Aorta (tissue), 5 donors: ENCODE measurements around the gene CTTNBP2NL. TPM values are rescaled to one million over a fixed set of nuclear protein-coding genes. Genes with fewer than 3 reads are reported as not detected.
"Not testable (repeated sequence)": the region's sequence is repeated elsewhere in the genome, so short reads cannot be mapped to it uniquely, and the experiment has no call there.

Experiments used
- ATAC-seq: fragments of 200-7000 bp; cut with Tn5 transposase; one replicate; pipeline ENCODE4 v1.9.1; 2022; ENCODE audit warnings: moderate library complexity; ENCODE audit not compliant: low FRiP score
- DNase-seq, 2 donors: peaks; one replicate each; pipeline ENCODE4 v3.0.0-alpha.2; 2020
- H3K27ac ChIP-seq, 2 donors: one replicate each; pipeline ENCODE4 v1.5.1; 2013; ENCODE audit warnings: low read length in 2 of 2, mild to moderate bottlenecking in 2 of 2, moderate library complexity in 2 of 2, control low read depth in 1 of 2, inconsistent platforms in 1 of 2, low read depth in 1 of 2
- H3K27me3 ChIP-seq, 2 donors: one replicate each; pipeline ENCODE4 v1.6.1; 2013; ENCODE audit warnings: control low read depth in 1 of 2, low read length in 1 of 2, mild to moderate bottlenecking in 1 of 2, moderate library complexity in 1 of 2; ENCODE audit not compliant: insufficient read depth in 2 of 2, control insufficient read depth in 1 of 2
- H3K36me3 ChIP-seq, 2 donors: one replicate each; pipeline ENCODE4 v1.6.1; 2013; ENCODE audit warnings: control low read depth in 1 of 2, low read length in 1 of 2, mild to moderate bottlenecking in 1 of 2; ENCODE audit not compliant: insufficient read depth in 2 of 2, control insufficient read depth in 1 of 2
- H3K4me1 ChIP-seq, 2 donors: one replicate each; pipeline ENCODE4 v1.6.1; 2013; ENCODE audit warnings: low read length in 2 of 2, control low read depth in 1 of 2, mild to moderate bottlenecking in 1 of 2, moderate library complexity in 1 of 2; ENCODE audit not compliant: insufficient read depth in 2 of 2, control insufficient read depth in 1 of 2
- H3K4me3 ChIP-seq, 2 donors: one replicate each; pipeline ENCODE4 v1.5.1; 2013; ENCODE audit warnings: low read length in 2 of 2, control low read depth in 1 of 2, mild to moderate bottlenecking in 1 of 2
- H3K9me3 ChIP-seq: one replicate; pipeline ENCODE4 v1.6.1; 2013; ENCODE audit warnings: mild to moderate bottlenecking, low read length; ENCODE audit not compliant: control insufficient read depth
- WGBS, 2 donors: extraction: QIAGEN DNeasy Blood & Tissue Kit; methylation state at CpG; one replicate each; pipeline ENCODE4 v1.1.7; 2013; 5-methylcytosine and 5-hydroxymethylcytosine counted together
- intact Hi-C, 2 donors: fragments of 100-400 bp; cut with DNase I; formaldehyde crosslinking; loops; one replicate each; pipeline versions ENCODE4 v1.14.2 to v1.15.0; 2022
- polyA plus RNA-seq, 2 donors: library from polyadenylated mRNA; stranded (reverse); fragments of 200-250 nt; gene quantifications; one replicate each; pipeline ENCODE4 v1.2.3, GENCODE V29; 2013
- total RNA-seq, 2 donors: library from RNA; stranded (reverse); fragmentation: NEBNext Ultra II Directional; extraction: Animal tissue kit (Norgen Biotek cat#: 25700); gene quantifications; one replicate each; pipeline ENCODE4 v1.2.1, GENCODE V29; 2021
- donor health status: healthy with polysubstance abuse.
- donor health status: Bipolar disorder and iron deficiency.
- donor health status: DM: no; HTN: no; CAD: no.
- donor health status: DM: no; HTN: no; CAD: no.
- donor health status: DM: yes; HTN: yes; CAD: no.

Gene CTTNBP2NL
- total and polyA plus RNA-seq, 4 donors: 7.9 to 65.8 (median 34.4) TPM

GRCh38 chr1:112445596-112445995, 49.6 kb downstream of the CTTNBP2NL start:
- Histone ChIP-seq H3K9me3 (no peaks in the 10 kb centered on the region), H3K4me3 (no peak overlapping the region), H3K4me1 (no peaks in the 10 kb centered on the region), H3K36me3 (peaks cover 0 to 5% of the 10 kb centered on the region in 2 donors), H3K27me3 (no peaks in the 10 kb centered on the region), H3K27ac (no peak overlapping the region)
- no peak for DNase-seq
- ATAC-seq: no peak
- intact Hi-C loops: no loop called here
- 80 to 81% methylated on average over 1 of the region's 1 CpG for WGBS, 2 donors

GRCh38 chr1:112446411-112446810, 50.4 kb downstream of the CTTNBP2NL start:
- no peaks in the 10 kb centered on the region for H3K4me1 ChIP-seq
- no peak for ATAC-seq
- WGBS, 2 donors: 45 to 62% methylated on average over 1 of the region's 1 CpG
- no peaks in the 10 kb centered on the region for H3K9me3 ChIP-seq
- no peak overlapping the region for H3K4me3 ChIP-seq
- no peaks in the 10 kb centered on the region for H3K27me3 ChIP-seq
- peaks cover 0 to 5% of the 10 kb centered on the region in 2 donors for H3K36me3 ChIP-seq
- intact Hi-C loops: no loop called here
- no peak for DNase-seq
- H3K27ac ChIP-seq: no peak overlapping the region

- 84 to 85% methylated on average over 8 of the region's 8 CpGs for WGBS, 2 donors
- Histone ChIP-seq H3K36me3 (peaks cover 0 to 5% of the 10 kb centered on the region in 2 donors), H3K27me3 (no peaks in the 10 kb centered on the region), H3K4me1 (no peaks in the 10 kb centered on the region), H3K4me3 (no peak overlapping the region), H3K27ac (no peak overlapping the region), H3K9me3 (no peaks in the 10 kb centered on the region)
- no peak for ATAC-seq
- DNase-seq: no peak
- intact Hi-C loops: no loop called here
Measured at GRCh38 chr1:112448904-112449629, 53.1 kb downstream of the CTTNBP2NL start.

- intact Hi-C loops: no loop called here
- Histone ChIP-seq H3K27ac (no peak overlapping the region), H3K27me3 (no peaks in the 10 kb centered on the region), H3K36me3 (peaks cover 0 to 5% of the 10 kb centered on the region in 2 donors), H3K4me3 (no peak overlapping the region), H3K9me3 (no peaks in the 10 kb centered on the region), H3K4me1 (no peaks in the 10 kb centered on the region)
- ATAC-seq (no peak), DNase-seq (no peak)
Measured at GRCh38 chr1:112449630-112449983, 53.6 kb downstream of the CTTNBP2NL start.

GRCh38 chr1:112450773-112451172, 54.8 kb downstream of the CTTNBP2NL start:
- no peak overlapping the region for H3K4me3 ChIP-seq
- ATAC-seq (no peak), DNase-seq (no peak)
- H3K27ac ChIP-seq: no peak overlapping the region
- no peaks in the 10 kb centered on the region for H3K27me3 ChIP-seq
- no peaks in the 10 kb centered on the region for H3K4me1 ChIP-seq
- no peaks in the 10 kb centered on the region for H3K9me3 ChIP-seq
- peaks cover 0 to 6% of the 10 kb centered on the region in 2 donors for H3K36me3 ChIP-seq
- intact Hi-C loops: no loop called here

- peaks cover 1 to 10% of the 10 kb centered on the region in 2 donors for H3K36me3 ChIP-seq
- ATAC-seq, H3K27ac ChIP-seq, H3K4me1 ChIP-seq, H3K27me3 ChIP-seq, intact Hi-C loops, DNase-seq, H3K4me3 ChIP-seq, H3K9me3 ChIP-seq: not testable (repeated sequence)
- WGBS, 2 donors: 15 to 16% methylated on average over 3 of the region's 3 CpGs
Measured at GRCh38 chr1:112451301-112451700, 55.3 kb downstream of the CTTNBP2NL start.

- DNase-seq (no peak), ATAC-seq (no peak)
- intact Hi-C loops: no loop called here
- Histone ChIP-seq H3K4me3 (no peak overlapping the region), H3K27me3 (no peaks in the 10 kb centered on the region), H3K36me3 (peaks cover 11 to 15% of the 10 kb centered on the region in 2 donors), H3K27ac (no peak overlapping the region), H3K9me3 (no peaks in the 10 kb centered on the region), H3K4me1 (no peaks in the 10 kb centered on the region)
- WGBS, 2 donors: 94 to 95% methylated on average over 1 of the region's 1 CpG
Measured at GRCh38 chr1:112453876-112454275, 57.9 kb downstream of the CTTNBP2NL start.

GRCh38 chr1:112454316-112454715, 58.3 kb downstream of the CTTNBP2NL start:
- H3K36me3 ChIP-seq: peaks cover 10 to 11% of the 10 kb centered on the region in 2 donors
- no peaks in the 10 kb centered on the region for H3K27me3 ChIP-seq
- H3K27ac ChIP-seq: no peak overlapping the region
- DNase-seq: no peak
- 93% methylated on average over 3 of the region's 3 CpGs for WGBS, 2 donors
- H3K4me1 ChIP-seq: no peaks in the 10 kb centered on the region
- no peaks in the 10 kb centered on the region for H3K9me3 ChIP-seq
- intact Hi-C loops: no loop called here
- no peak for ATAC-seq
- no peak overlapping the region for H3K4me3 ChIP-seq

- H3K36me3 ChIP-seq: peaks cover 10 to 11% of the 10 kb centered on the region in 2 donors
- no peak for ATAC-seq
Measured at GRCh38 chr1:112457241-112457640, 61.2 kb downstream of the CTTNBP2NL start.

More at GRCh38 chr1:112457241-112457640, 61.2 kb downstream of the CTTNBP2NL start:
- Histone ChIP-seq H3K27me3 (no peaks in the 10 kb centered on the region), H3K4me1 (no peaks in the 10 kb centered on the region), H3K4me3 (no peak overlapping the region), H3K9me3 (no peaks in the 10 kb centered on the region), H3K27ac (no peak overlapping the region)
- intact Hi-C loops: no loop called here
- no peak for DNase-seq
- 54 to 56% methylated on average over 2 of the region's 2 CpGs for WGBS, 2 donors
